EL (cell line): ENCODE measurements around the gene PITRM1.
A peak's percentile ranks its signal among the peaks of the same experiment; 100 is the strongest.

Source experiments
- DNase-seq: peaks from one replicate; pipeline ENCODE4 v3.0.0-alpha.2; 2016

PITRM1 gene

GRCh38 chr10:3162533-3162932 lies 10.0 kb downstream of the PITRM1 start:
- no peak for DNase-seq

DNA sequence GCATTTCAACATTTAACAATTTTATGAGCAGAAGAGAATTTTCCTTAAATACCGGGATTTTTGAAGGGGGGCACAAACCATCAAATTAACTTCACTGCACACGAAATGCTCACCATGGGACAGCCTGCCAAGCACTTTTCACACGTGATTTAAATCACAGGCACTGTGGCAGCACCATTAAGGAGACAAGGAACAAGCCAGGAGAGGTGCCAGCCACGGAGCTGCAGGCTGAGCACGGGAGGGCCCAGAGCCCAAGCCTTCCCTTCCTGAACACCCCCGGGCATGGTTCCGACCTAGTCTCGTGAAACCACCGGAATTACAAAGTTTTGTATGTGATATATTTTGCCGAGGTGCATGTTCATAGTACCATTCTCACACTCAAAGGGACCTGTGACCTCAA lies 13.4 kb downstream of the PITRM1 start:
- DNase-seq, result no peak

DNA sequence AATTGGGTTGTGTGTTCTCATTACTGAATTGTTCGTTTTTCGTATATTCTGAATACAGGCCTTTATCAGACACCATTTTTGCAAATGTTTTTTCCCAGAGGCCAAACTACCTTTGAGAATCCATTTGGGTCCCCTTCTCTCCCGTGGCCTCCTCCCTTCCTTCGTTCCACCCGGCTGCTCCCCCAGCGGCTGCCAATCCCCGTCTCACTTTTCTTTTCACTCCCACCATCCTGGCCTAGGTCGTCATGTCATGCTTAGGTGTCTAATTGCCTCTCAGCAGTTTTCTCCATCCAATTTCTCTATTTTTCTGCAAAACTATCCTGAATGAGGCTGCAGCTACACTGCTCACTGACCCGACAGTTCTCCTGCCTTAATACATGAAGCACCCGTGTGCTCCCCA lies 17.9 kb downstream of the PITRM1 start:
- DNase-seq, result no peak

DNA sequence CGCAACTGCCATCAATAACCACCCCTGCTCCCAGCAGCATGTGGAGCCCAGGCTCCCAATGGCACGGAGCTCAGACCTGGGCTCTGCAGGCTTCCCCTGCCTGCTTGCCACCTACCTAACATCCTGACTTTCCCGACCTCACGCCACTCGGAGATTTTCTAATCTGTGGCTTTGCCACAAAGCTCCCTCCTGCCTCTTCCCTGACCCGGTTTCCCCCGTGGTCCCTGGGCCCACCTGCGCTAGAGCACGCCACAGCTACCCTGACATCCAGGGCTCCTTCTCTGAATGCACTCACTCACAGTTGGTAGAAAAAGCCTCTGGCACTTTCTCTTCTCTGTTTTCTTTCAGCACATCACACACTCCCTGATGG lies 20.0 kb downstream of the PITRM1 start:
- DNase-seq, result no peak

- DNase-seq, result no peak
Measured at GRCh38 chr10:3151889-3152565, 20.6 kb downstream of the PITRM1 start.

- DNase-seq, result no peak
Measured at GRCh38 chr10:3150961-3151360, 21.6 kb downstream of the PITRM1 start.

DNA sequence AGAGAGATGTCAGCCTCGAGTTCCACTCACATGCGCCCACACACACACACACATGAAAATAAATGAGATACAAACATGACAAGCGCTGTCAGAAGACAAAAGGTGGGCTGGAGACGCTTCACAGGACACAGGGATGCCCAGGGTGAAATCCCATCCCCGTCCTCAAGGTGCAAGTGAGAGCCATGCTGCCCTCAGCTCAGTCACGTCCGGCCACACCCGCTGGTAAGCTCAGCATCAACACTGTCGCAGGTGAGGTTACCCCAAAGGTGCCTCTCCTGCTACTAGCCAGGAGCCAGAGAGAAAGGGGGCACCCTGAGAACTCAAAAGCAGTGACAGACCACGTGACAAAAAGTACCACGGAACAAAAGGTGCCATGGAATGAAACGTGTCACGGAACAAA lies 22.2 kb downstream of the PITRM1 start:
- DNase-seq, result no peak

DNA sequence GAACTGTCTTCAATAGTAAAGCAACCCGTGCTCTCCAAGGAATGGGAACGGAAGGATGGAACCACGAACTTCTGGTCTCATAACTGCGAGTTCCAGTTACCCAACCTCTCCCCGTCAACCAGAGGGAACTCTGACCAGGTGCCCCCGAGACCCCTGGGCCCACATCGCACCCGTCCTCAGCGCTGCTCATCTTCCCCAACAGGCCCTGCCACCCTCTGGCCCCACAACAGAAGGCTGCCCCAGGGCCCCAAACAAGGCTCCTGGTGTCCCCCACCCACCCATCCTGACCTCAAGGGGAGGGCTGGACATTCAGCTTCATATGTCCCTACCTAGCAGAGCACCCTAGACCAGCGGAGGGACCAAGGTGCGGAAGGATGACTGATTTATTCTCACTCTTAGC lies 22.7 kb downstream of the PITRM1 start:
- no peak for DNase-seq

- no peak for DNase-seq
Measured at GRCh38 chr10:3148994-3149393, 23.6 kb downstream of the PITRM1 start.

DNA sequence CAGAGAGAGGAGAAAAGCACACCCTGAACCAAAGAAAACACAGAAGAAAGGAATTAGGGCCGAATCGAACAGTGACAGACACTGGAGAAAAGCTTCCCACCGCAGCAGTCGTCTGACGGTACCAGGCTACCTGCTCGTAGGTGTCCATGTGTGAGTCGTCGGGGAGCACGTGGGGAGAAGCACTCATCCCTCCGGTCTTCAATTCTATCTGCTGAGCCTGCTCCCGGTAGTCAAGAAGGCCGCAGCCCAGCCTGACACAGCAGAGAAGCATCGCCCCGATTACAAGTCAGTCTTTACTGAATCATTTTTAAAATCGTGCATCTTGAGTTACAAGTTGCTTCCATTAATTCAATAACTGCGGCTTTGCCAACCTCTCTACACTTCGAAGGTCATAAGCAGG lies 24.5 kb downstream of the PITRM1 start:
- no peak for DNase-seq

DNA sequence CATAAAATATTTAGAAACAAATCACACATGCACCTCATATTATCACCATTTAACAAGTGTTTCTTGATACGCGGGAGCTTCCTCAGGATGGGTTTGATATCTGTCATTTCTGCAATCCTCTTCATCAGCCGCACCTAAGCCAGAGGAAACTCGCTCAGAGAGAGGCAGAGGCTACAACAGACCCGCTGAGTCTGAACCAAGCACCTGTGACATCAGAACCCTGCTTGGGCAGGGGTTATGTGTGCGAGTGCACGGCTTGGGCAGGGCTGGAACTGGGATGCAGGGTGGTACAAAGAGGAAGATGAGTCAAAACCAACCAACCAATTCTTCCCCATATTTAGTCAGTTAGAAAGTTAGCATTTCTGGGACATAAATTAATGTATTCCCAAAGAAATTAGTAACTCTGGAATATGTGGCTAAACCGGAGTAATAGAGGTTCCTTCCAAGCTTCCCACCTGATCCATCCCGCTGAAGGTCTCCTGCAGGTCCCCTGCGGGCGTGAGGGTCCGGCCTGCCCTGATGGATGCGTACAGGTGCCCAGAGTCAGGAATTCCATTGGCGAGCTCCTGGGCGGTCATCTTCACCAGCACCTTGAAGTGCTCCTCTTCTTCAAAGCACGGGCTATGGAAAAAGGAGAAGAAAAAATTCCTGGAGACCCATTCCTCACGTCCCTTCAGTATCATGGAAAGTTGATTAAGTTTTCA lies 25.3 kb downstream of the PITRM1 start:
- DNase-seq, result no peak

DNA sequence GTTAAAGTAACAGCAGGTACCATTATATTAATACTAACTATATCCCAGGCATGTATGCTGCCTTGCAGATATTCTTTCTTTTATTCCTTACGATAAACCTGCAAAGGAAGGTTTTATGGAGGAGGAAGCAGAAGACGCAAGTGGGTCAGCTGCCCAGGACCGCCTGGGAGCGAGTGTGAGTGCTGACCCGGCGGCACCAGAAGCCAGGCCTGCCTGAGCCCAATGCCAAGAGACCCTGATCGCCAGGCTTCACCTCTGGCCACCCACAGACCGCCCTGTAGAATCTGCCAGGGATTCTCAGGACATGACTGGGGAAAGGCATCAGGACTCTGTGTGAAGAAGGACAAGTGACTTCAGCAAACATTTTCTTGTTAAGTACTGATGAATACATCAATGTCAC lies 26.3 kb downstream of the PITRM1 start:
- no peak for DNase-seq

DNA sequence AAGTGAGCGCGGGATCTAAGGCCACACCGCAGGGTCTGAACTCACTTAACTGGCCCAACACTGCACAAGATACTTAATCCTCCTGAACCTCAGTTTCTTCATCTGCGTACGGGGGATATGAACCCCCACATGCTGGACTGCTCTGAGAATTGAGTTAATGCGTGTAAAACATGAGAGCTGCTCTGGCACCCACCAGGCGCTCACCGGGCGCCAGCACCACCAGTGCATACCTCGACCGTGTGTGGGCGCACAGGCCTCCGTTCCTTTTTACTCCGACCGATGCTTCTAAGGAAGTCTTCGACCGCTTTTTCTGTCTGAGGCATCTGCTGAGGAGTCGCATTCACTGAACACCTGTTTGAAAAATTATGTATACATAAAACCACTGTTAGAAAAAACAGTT lies 27.2 kb downstream of the PITRM1 start:
- DNase-seq, result no peak

- no peak for DNase-seq
Measured at GRCh38 chr10:3143791-3144434, 28.7 kb downstream of the PITRM1 start.

- no peak for DNase-seq
Measured at GRCh38 chr10:3143366-3143765, 29.2 kb downstream of the PITRM1 start.

GRCh38 chr10:3142146-3142875 lies 30.3 kb downstream of the PITRM1 start:
- DNase-seq, result no peak

DNA sequence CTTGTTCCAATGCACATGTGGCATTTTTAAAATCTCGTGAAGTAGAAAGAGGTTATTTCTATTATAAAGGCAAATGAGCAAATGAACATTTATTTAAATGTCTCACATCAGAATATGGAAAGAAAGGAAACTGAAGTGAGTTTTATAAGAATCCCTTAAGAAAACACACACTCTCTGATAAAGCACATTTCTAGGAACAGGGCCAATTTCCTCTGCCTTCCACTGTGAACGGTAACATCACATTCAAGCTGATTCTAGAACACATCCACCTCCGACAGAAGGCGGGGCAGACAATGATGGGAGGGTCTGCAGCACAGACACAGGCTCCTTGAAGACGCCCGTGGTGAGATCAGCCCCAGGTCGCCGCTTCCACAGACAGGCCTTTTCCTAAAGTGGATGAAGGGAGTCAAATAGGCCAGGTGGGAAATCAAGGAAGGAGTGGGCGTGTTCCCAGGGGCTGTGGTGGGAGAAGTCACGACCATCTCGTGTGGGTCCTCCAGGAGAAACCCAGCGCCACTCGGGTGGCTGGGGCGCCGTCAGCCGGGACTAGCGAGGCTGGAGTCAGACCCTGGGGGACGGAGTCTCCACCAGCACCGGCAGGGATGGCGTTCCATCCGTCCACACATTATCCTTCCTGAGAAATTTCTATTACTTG lies 31.1 kb downstream of the PITRM1 start:
- no peak for DNase-seq

DNA sequence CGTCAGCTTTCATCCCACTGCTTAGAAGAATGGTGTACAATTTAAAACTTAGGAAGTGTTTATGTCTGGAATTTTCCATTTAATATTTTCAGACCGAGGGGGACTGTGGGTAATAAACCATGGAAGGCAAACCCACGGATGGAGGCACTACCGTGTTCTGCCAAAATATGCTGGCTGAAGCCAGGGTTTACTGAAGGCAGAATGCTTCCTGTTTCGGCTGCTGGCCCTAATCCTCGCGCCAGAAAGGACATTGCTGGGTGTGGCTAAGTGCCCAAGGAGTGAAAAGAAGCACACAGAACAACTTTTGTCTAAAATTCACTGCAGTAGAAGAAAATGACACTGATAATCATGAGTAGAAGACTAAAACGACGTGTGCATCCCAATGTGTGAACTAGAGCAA lies 32.3 kb downstream of the PITRM1 start:
- DNase-seq, result no peak

- DNase-seq, result no peak
Measured at GRCh38 chr10:3139216-3139910, 33.2 kb downstream of the PITRM1 start.

GRCh38 chr10:3137958-3138726 lies 34.4 kb downstream of the PITRM1 start:
- DNase-seq, result no peak

DNA sequence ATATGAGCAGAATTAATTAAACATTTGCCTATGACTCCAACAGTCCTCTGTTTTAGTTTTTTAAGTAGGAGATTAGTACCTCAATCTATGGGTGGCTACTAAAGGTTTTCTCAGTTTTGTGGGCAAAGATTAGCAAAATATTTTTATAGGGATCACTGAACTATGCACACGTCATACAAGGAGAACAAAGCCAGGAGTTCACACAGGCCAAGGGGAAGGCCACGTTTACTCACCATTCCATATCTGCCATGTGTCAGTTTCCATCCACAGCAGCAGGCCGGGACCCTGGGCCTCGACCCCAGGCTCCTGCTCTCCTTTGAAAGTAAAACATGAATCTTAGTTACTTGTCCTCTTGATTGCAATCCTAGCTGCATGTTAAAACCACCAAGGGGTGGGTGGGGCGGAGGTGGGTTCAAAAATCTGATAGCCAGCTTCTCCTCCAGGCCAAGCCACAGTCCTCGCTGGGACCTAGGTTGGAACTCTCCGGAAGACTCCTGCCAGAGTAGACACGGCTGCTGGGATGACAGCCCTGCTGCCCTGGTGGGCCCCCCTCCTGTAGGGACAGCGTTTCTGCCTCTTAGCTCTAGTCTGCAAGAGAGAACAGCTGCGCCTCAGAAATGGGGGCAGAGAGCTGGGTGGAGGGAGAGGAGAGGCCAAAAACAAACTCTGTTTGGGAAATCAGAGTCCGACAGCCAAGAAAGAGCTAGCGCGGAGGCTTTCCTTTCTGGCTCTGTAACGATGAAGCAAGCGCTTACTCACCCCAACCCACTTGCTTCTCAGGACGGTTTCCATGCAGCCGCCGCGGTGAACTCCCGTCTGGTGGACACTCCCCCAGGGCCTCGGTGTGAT lies 35.6 kb downstream of the PITRM1 start:
- DNase-seq, result peak; percentile 15
